ENCODE results near the gene KAT6B.
"Not testable (repeated sequence)": the region's sequence is repeated elsewhere in the genome, so short reads cannot be mapped to it uniquely, and the experiment has no call there.

The KAT6B gene

DNA sequence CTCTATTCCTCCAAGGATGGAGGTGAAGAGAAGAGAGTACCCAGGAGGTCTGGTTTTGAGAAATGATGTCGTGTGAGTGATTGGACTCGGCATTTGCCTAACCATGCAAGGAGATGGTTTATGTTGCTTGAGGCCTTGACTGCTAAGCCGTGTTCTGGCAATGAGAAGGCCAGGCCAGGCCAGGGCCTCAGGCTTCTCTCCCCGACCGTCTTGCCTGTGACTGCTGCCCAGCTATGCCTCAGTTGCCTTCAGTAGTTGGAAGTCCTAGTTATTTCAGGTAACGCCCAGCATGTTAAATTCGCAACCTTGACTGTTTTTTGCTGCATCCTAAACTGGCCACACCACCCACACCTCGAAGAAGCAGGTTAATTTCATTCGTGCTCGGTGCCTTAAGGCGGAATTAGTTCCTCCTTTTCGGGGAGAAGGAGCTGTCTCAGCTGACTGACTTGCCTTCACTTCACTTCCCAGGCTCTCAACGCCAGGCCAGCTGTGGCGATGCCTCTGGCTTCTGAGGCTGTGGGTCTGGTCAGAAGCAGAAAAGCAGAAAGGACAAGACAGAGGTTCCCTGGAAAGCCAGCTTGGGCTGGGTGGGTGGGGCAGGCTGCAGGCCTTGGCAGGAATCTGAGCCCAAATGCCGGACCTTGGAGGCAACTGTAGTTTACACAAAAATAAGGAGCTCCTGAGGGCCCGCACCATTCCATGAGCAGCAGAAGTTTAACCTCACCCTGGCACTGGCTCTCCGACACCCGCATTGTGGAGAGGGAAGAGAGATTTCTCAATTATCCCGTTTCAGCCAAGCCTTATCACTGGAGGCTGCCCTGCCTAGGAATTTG is 223.1 kb downstream of the KAT6B start:
- no peak for DNase-seq

DNA sequence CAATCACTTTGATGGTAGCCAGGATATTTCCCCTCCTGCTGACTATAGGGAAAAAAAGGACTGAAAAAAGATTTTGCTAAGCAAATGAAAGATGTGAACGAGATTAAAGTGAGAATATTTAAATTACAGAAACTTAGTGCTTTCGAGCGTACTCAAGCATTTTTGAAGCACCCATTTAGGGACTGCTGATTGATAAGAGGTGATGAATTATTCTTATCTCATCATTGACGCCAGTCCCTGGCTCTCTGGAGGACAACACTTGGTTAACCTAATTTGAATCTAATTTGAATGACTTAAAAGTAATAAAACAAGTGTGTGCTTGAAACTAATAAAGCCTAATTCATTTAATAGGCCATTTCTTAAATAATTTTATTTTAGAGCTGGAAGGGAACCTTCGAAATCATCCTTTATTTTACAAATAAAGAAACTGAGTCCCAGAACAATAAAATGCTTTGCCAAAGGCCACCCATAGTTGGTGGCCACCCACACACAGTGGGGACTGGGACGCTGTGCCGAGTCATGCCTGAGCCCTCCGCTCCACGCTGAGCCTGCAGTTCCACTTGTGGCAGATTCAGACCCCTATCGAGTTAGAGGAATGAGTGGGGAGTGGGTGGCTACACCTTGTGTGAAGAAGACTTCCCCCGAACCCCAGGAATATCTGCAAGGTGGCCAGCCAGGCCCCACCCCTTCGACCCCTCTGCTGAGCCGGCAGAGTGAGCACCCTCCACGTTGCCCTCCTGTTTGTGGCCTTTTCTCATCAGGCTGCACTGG is 223.9 kb downstream of the KAT6B start:
- DNase-seq: no peak

DNA sequence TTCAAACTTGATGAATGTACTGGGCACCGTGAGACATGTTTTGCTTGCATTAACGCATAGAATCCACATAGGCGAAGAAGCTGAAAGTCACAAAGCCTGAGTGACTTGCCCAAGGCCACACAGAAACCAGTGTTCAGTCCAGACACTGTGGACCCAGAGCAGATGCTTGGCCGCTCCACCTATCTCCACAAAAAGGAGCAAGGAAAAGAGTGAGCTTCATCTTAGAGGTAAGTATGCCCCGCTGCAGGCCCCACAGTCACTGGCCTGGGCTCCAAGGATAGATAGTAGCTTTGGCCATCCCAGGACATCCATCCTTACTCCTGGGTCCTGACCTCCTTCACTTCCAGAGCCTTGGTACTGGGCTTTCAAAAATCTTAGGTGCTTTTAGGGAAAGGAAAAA is 224.9 kb downstream of the KAT6B start:
- no peak for DNase-seq

DNA sequence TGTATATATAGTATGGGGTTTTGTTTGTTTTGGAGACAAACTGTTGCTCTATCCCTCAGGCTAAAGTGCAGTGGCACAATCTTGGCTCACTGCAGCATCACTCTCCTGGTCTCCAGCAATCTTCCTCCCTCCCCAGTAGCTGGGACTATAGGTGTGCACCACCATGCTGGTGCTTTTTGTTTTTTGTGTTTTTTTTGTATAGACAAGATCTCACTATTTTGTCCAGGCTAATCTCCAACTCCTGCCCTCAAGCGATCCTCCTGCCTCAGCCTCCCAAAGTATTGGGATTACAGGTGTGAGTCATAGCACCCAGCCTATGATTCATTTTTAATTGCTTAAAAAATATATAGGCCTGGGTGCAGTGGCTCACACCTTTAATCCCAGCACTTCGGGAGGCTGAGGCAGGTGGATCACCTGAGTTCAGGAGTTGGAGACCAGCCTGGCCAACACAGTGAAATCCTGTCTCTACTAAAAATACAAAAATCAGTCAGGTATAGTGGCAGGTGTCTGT is 229.6 kb downstream of the KAT6B start:
- not testable (repeated sequence) for DNase-seq

DNA sequence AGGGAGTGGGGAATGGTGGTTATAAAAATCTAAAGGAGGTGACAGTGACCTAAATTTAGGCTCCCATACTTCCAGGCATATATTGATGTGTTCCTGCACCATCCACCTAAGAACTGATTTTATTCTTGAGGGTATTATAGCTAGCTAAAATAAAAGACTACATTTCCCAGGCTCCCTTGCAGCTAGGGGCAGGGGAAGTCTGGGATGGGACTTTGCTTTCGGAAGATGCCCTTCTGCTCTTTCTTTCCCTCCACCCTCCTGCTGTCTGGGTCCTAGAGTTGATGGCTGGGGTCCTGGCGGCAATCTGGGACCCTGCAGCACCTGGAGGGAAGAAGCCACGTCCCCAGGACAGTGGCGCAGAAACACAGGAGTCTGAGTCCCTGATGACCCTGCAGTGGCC is 231.3 kb downstream of the KAT6B start:
- DNase-seq: no peak

DNA sequence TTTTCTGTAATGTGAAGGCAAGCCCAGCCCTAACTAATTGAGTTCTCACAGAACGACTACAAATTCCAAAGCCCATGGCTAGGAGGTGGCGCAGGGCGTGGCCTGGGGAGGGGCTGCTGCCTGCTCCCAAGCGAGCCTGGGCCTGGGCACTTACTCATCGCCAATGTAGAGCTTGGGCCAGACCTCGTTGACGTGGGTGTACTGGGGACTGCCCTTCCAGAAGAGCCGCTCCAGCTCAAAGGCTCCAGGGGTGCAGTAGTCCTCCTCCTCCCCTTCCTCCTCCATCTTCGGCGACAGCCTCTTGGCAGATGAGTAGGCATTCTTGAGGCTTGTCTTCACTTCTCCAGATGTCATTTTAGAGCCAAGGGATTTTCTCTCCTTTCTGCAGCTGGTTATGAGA is 231.8 kb downstream of the KAT6B start:
- DNase-seq: no peak

DNA sequence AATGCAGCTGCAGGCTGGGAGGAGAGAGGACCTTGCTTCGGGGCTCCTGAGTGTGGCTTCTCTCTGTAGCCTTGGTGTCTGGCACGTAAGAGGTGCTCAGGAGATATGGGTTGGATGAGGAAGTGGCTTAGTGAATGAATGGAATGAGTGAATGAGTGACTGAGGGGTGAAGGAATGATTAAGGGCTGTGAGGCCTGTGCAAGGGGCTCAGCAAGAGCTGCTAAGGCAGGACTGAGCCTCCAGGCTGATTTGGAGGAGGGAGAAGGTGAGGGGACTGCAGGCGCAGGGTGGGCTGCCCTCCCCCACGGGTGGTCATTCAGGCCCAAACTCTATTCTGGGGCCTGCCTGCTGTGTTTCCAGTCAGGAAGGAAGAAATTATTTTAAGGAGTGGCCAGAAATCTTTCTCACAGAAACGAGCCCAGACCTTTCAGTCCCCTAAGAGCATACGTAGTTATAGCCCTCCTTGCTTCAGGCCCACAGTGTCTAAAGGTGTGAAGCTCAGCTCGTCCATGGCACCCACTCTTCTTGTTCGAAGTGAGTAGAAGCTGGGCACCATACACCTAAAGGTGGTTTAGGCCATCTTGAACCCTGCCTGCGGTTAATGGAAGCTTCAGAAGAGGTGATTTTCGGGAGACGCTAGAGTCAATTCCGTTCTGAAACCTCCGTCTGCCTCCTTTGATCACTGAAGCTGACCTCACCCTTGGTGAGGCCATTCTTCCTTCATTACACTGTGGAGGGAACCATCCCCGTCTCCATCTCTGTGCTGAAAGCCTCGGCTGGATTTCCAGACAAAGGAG is 235.5 kb downstream of the KAT6B start:
- DNase-seq: no peak

DNA sequence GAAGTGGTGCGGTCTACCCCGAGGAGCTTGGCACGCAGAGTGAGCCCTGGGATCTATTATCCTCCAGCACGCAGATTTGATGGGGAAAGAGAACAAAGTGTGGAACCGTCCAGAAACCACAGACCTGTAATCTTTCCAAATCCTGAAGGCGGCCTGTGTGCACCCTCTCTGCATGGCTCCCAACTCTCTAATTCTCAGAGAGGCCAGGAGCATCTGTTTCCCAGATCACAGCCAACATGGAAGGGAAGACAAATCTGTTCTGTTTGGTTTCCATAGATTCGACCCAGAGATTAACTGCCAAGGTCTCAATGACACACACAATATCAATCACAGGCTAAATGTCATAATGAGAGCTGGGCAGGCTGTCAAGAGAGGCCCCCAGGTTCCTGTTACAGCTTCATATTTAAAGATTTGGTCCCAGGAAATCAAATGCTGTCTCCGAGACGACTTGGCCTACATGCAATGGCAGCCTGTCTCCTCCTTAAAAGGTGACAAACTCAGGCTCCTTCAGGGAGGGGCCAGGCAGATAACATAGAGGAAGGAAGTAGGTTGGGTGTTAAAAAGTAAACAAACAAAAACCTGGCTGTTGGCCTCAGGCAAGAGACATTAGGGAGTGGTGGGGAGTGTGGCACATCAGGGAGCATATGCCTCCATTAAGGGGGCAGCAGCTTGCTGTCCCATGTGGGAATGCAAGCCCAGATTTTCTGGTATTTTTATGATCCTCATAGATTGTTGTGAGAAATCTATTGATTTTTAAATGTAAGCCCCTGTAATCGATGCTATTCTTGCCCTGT is 236.3 kb downstream of the KAT6B start:
- DNase-seq: no peak

DNA sequence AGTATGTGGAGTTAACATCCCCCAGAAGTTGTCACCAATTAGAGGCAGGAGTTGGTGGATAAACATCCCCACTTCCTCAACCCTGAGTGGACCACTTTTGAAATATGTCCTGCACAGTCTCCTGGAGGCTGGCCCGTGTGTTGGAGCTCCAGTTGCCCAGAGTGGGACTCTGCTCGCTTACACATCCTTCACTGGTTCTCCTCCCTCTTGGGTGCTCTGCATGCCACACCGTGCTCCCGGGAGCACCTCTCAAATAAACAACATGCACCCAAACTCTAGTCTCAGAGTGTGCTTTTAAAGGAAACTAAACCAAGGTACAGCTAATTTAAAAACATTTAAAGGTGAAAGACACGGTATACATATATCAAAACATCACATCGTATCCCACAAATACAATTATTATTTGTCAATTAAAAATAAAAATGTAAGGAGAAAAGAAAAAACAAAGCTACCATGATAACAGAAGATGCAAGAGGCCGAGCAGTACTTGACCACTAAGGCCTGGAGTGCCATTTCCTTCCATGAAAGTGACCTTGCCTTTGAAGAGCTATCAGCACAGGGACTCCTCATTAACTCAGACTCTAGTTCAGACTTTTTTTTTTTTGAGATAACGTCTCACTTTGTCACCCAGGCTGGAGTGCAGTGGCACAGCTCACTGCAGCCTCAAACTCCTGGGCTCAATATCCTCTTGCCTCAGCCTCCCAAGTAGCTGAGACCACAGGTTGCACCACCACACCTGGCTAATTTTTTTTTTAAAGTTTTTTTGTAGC is 237.2 kb downstream of the KAT6B start:
- DNase-seq: no peak

DNA sequence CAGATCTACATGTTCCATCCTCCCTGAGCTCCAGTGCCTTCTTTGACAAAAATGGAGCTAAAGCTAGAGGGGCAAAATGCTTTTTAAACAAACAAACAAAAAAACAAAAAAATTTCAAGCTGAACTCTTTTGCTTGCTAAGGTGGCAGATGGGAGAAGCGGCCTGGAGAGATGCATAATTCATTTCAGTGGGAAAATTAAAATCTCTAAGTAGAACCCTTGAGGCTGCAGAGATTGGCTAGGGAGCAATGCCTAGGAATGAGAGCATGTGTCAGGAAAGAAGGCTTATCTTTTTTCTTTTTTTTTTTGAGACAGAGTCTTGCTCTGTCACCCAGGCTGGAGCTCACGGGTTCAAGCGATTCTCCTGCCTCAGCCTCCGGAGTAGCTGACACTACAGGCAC is 238.7 kb downstream of the KAT6B start:
- no peak for DNase-seq

DNA sequence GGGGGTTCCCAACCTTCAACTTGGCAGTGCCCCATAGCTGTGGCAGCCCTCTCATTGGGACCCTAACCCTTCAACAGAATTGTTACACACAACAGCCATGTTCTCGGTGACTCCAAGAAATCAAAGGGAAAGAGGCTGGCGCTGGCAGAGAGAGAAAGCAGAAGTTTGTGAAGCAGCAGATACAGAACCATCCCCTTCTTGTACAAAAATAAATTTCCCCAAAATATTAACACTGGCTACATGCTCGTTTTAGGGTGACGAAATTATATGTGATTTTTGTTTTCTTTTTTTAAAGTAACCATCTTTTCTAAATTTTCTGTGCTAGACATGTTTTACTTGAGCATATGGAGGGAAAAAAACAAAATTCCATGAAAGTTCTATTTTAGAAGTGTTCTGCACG is 239.9 kb downstream of the KAT6B start:
- DNase-seq: no peak

DNA sequence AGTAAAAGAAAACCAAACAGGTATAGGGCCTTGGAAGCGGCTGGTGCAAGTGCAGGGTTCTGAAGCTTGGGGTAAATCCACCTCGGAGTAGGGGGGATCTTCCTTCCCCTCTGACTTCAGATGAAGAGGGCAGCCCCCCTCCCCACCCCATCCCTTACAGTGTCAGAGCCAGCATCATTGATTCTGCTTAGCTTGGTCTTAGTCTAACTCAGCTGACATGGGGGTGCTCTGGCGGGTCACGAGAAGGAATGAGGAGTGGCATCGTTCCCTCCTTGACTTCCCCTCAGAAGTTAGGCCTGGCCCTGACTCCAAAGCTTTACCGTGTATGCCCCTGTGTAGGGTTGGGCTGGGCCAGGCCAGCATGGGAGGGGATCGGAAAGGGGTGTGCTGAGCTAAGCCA is 240.9 kb downstream of the KAT6B start:
- DNase-seq: no peak

DNA sequence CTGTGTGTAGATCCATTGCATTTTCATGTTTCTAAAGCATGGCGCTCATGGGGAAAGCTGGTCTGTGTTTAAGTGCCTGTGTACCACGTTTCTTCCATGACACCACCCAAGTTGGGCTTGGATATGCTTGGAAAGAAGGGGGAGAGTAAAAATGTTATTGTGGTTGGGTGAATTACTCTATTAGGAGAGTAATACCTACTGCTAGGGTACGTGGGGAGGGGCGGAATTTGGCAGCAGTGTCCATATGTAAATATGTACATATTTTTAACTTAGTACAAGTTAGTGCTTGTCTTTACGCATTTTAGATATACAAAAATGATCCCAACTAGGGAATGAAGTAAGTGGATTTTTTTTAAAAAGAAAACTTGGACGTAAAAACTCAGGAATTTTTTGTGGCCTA is 242.1 kb downstream of the KAT6B start:
- no peak for DNase-seq

DNA sequence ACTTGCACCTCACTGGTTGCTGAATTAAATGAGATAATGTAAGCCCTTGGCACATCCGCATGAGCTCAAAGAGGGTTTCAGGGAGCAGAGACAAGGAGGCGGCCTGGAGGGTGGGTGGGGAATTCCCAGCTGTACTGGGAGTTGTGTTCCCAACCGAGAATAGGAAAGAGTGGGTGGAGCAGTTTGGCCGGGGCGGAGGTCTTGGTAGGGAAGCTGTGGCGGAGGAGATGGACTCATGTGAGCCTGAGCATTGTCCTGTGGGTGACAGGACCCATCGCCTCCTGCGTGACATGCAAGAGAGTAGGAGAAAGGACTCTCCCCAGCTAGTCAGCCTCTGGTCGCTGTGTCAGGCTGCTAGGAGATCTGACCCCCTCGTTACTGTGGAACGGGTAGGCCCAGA is 244.1 kb downstream of the KAT6B start:
- DNase-seq: no peak

DNA sequence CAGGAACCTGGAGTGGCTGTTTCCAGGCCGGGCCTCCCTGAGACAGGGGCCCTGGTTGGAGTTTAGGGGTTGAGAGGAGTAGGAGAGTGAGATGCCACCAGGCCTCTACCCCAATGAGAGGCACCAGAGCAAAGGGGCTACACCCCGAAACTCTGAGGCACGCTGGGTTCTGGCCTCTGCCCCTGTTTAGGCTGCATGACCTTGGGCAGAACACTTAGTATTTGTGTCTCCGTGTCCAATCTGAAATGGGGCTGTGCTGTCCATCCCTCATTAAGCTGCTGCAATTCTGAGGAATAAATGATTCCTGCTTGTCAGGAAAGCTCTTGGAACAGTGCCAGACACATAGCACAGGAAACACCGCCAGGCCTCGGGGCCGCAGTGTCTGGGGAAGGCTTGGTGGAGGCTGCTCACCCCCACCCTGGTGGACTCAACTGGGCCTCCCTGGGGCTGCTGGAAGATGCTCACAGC is 244.6 kb downstream of the KAT6B start:
- DNase-seq: no peak

DNA sequence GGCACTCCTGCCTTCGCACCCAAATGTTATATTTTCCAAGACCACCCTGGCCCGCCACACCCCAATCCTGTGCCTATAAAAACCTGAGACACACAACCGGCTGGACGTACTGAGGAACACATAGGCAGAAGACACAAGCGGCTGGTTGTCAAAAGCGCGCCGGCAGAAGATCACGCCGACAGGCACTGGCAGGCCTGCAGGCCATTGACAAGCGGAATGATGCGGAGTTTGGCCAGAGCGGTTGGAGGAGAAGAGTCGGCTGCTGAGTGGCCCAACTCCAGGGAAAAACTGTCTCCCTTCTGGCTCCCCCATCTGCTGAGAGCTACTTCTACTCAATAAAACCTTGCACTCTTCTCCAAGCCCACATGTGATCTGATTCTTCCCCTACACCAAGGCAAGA is 245.4 kb downstream of the KAT6B start:
- DNase-seq: no peak

DNA sequence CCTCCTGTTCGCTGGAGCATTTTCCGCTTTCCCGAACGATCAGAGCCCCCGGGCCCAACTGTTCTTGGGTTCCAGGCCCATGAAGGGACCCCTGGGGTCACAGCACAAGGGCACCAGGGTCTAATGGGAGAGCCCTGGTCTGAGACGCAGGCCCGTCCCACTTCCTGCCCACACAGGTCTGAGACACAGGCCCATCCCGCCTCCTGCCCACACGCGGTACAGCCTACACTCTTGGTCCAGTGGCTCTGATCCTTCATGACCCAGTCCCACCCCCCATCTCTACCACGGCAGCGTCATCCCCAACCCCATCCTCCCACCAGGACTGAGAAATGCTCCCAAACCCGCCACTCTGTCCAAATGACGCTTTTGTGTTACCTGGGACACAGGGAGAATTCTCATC is 246.3 kb downstream of the KAT6B start:
- no peak for DNase-seq

DNA sequence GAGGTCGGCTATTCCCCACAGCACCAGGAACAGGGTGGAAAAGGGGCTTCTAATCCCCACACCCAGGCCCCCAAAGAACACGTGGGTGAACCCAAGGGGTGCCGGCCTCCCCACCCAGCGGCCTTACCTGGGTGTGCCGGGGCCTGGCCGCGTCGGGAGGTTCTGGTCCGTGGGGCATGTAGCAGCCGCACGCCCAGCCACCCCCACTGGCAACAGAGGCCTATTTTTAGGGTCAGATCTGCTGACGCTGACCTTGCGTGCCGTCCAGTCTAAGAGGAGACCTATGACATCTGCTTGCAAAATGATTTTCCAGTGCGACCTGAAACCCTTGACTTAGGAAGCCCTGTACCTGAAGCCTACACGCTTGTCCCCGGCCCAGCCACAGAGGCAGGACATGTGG is 247.0 kb downstream of the KAT6B start:
- no peak for DNase-seq

DNA sequence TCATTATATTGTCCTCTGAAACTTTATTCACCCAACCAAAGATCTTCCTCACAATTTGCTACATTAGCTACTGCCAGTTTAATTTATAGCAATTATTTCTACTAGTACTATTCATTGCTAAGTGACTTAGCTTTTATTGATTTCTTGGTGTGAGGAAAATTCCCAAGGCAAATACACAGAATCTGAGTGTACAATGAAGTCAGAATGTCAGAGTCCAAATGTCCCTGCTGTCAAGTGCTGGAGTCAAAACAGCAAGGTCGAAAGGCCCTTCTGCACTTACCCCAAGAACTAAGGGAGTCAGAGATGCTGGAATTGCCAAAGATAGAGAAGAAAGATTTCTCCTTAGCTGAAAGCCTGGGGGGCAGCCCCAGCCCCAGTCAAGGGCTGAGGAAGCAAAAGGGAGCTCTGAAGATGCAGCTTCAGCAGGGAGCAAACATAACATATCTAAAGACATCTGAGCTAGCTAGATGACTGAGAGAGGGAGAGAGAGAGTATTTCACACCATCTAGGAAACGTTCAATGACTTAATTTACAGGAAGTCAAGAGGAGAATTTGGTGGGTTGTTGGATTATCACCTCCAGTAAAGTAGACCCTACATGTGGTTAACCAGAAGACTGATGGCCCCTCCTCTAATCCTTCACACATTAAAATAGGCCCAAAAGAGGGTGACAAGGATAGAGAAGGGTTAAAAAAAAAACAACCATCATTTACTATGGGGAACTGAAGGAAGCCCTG is 248.5 kb downstream of the KAT6B start:
- DNase-seq: no peak

DNA sequence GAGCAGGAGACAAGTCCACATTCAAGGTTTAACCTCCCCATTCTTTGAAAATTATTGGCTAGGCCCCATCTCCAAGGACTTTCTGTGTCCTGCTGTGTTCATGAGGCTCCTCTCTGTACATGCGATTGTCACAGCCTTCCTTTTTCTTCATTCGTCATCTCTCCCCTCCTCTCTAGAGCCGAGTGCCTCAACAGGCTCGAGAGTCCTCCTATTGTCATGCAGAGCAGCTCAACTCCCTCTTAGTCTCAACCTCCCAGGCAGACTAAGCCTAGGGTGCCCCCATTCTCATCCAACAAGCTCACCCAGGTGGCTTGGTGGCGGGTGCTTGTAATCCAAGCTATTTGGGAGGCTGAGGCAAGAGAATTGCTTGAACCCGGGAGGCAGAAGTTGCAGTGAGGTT is 249.9 kb downstream of the KAT6B start:
- no peak for DNase-seq

Measured in DMS79 (cell line).